HepG2 (cell line): Measurements from ENCODE around the gene MED1. TPM values are rescaled to one million over a fixed set of nuclear protein-coding genes. Genes with fewer than 3 reads are reported as not detected.

Experiments
- AKAP8 ChIP-seq: sonication (generic); formaldehyde crosslinking; IDR thresholded peaks from 2 replicates; pipeline ENCODE4 v1.5.1; 2020; ENCODE audit warnings: mild to moderate bottlenecking, missing genetic modification reagents
- BATF2 ChIP-seq: sonication (generic); formaldehyde crosslinking; IDR thresholded peaks from 2 replicates; pipeline ENCODE4 v1.8.0; 2022; ENCODE audit warnings: mild to moderate bottlenecking, missing genetic modification reagents, moderate library complexity
- FLYWCH1 ChIP-seq: sonication (generic); formaldehyde crosslinking; IDR thresholded peaks from 2 replicates; pipeline ENCODE4 v1.8.1; 2023; ENCODE audit warnings: mild to moderate bottlenecking, missing genetic modification reagents
- GLMP ChIP-seq: sonication (generic); formaldehyde crosslinking; IDR thresholded peaks from 2 replicates; pipeline ENCODE4 v1.9.0; 2021; ENCODE audit warnings: missing genetic modification reagents, mild to moderate bottlenecking, borderline replicate concordance
- GMEB1 ChIP-seq: sonication (generic); formaldehyde crosslinking; IDR thresholded peaks from 2 replicates; pipeline ENCODE4 v1.5.1; 2020; ENCODE audit warnings: missing genetic modification reagents, mild to moderate bottlenecking, borderline replicate concordance
- HDAC1 ChIP-seq: sonication (generic); formaldehyde crosslinking; IDR thresholded peaks from 2 replicates; pipeline ENCODE4 v1.5.1; 2020; ENCODE audit warnings: mild to moderate bottlenecking, missing genetic modification reagents
- HNF4A ChIP-seq: sonication (generic); formaldehyde crosslinking; IDR thresholded peaks from 2 replicates; pipeline ENCODE4 v1.4.0; 2020; ENCODE audit warnings: missing genetic modification reagents
- HOMEZ ChIP-seq: IDR thresholded peaks from 2 replicates; pipeline ENCODE4 v1.6.1; 2016; ENCODE audit warnings: low read depth
- IKZF1 ChIP-seq: fragments of 450-650 bp; IDR thresholded peaks from 2 replicates; pipeline ENCODE4 v1.7.1; 2016
- KDM1A ChIP-seq: IDR thresholded peaks from 2 replicates; pipeline ENCODE4 v1.6.1; 2016; ENCODE audit warnings: missing compliant biosample characterization
- KLF16 ChIP-seq, 2 experiments: sonication (generic) in 1 of 2; formaldehyde crosslinking in 1 of 2; IDR thresholded peaks; 2 replicates each; pipeline versions ENCODE4 v1.6.1 to v1.8.0; 2016 to 2023; ENCODE audit warnings: missing genetic modification reagents in 2 of 2, missing compliant biosample characterization in 1 of 2
- MAZ ChIP-seq, 2 experiments: sonication (generic) in 1 of 2; formaldehyde crosslinking in 1 of 2; IDR thresholded peaks; 2 replicates each; pipeline versions ENCODE4 v1.5.0 to v1.6.1; 2012 to 2020; ENCODE audit warnings: low read depth in 2 of 2, mild to moderate bottlenecking in 2 of 2, borderline replicate concordance in 1 of 2, improper control_type of control experiment in 1 of 2, low read length in 1 of 2, missing genetic modification reagents in 1 of 2, moderate library complexity in 1 of 2
- MZF1 ChIP-seq: sonication (generic); formaldehyde crosslinking; IDR thresholded peaks from 2 replicates; pipeline ENCODE4 v1.8.1; 2023; ENCODE audit warnings: mild to moderate bottlenecking, missing genetic modification reagents, borderline replicate concordance
- NBN ChIP-seq: fragments of 450-650 bp; conservative IDR thresholded peaks from 2 replicates; pipeline ENCODE4 v1.6.1; 2017
- NCOA1 ChIP-seq: sonication (generic); formaldehyde crosslinking; IDR thresholded peaks from 2 replicates; pipeline ENCODE4 v1.9.0; 2021; ENCODE audit warnings: missing genetic modification reagents
- NFATC3 ChIP-seq: sonication (generic); formaldehyde crosslinking; IDR thresholded peaks from 2 replicates; pipeline ENCODE4 v1.5.1; 2020; ENCODE audit warnings: mild to moderate bottlenecking, missing genetic modification reagents
- NR2F2 ChIP-seq: IDR thresholded peaks from 2 replicates; pipeline ENCODE4 v1.6.1; 2012; ENCODE audit warnings: low read depth, inconsistent platforms, borderline replicate concordance
- SNAI1 ChIP-seq: sonication (generic); formaldehyde crosslinking; IDR thresholded peaks from 2 replicates; pipeline ENCODE4 v1.5.0; 2020; ENCODE audit warnings: mild to moderate bottlenecking, missing genetic modification reagents, borderline replicate concordance
- SPEN ChIP-seq: sonication (generic); formaldehyde crosslinking; IDR thresholded peaks from 2 replicates; pipeline ENCODE4 v1.5.1; 2020; ENCODE audit warnings: low read depth, mild to moderate bottlenecking, missing genetic modification reagents
- TP53 ChIP-seq: sonication (generic); formaldehyde crosslinking; conservative IDR thresholded peaks from 2 replicates; pipeline ENCODE4 v1.4.0; 2020; ENCODE audit warnings: missing genetic modification reagents
- ZBTB33 ChIP-seq: sonication (generic); formaldehyde crosslinking; IDR thresholded peaks from 2 replicates; pipeline ENCODE4 v1.4.0; 2020; ENCODE audit warnings: missing genetic modification reagents
- ZNF101 ChIP-seq: sonication (generic); formaldehyde crosslinking; IDR thresholded peaks from 2 replicates; pipeline ENCODE4 v1.4.0; 2020; ENCODE audit warnings: mild to moderate bottlenecking, low read depth, missing genetic modification reagents, borderline replicate concordance
- ZNF296 ChIP-seq: sonication (generic); formaldehyde crosslinking; conservative IDR thresholded peaks from 2 replicates; pipeline ENCODE4 v1.5.0; 2020; ENCODE audit warnings: mild to moderate bottlenecking, missing genetic modification reagents
- ZNF556 ChIP-seq: sonication (generic); formaldehyde crosslinking; IDR thresholded peaks from 2 replicates; pipeline ENCODE4 v1.4.0; 2020; ENCODE audit warnings: mild to moderate bottlenecking, missing genetic modification reagents, borderline replicate concordance
- ZNF780A ChIP-seq: sonication (generic); formaldehyde crosslinking; IDR thresholded peaks from 2 replicates; pipeline ENCODE4 v1.8.0; 2022; ENCODE audit warnings: mild to moderate bottlenecking, missing genetic modification reagents, moderate library complexity
- polyA plus RNA-seq, 8 experiments: library from polyadenylated mRNA; depleted of rRNA in 3 of 8; stranded (reverse) in 7 of 8; unstranded in 1 of 8; fragments of >200 nt; fragmentation: Illumina TruSeq in 4 of 8; extraction: Trizol in 4 of 8; gene quantifications; 2 replicates each; pipeline versions ENCODE4 v1.2.1 to v1.2.3, GENCODE V29; 2011 to 2016; ENCODE audit warnings: low read depth in 4 of 8, missing spikeins in 1 of 8, mixed read lengths in 1 of 8; ENCODE audit not compliant: insufficient read depth in 1 of 8
- total RNA-seq, 5 experiments: library from RNA; depleted of rRNA; stranded (reverse); fragments of >200 nt; fragmentation: Illumina TruSeq; extraction: Trizol; gene quantifications; 2 replicates each; pipeline ENCODE4 v1.2.3, GENCODE V29; 2016; ENCODE audit warnings: low read depth in 1 of 5

The MED1 gene
- total and polyA plus RNA-seq, 2 of the 13 experiments (the other 11 are each of a cell fraction or from before 2014, with no cell fraction given): 37.5 to 40.1 TPM

GRCh38 chr17:39450051-39450450, 1.0 kb downstream of the MED1 start (continued):
- TF ChIP-seq ZNF780A (CRISPR knock-in tag) (no peak), FLYWCH1 (no peak), AKAP8 (CRISPR knock-in tag) (no peak), NBN (no peak), BATF2 (CRISPR knock-in tag) (no peak), NR2F2 (peak; percentile 66; the same call in 1 of the 2 replicates), ZNF101 (no peak), GMEB1 (CRISPR knock-in tag) (no peak), HNF4A (CRISPR knock-in tag) (peak; percentile 32; the same call in 1 of the 2 replicates), ZBTB33 (CRISPR knock-in tag) (no peak), MAZ (IDR thresholded peaks at IDR 0.05; ENCODE audit: borderline replicate concordance, low read depth, low read length) (no peak), MAZ (CRISPR knock-in tag; IDR thresholded peaks at IDR 0.05; ENCODE audit: low read depth) (0 out of 2 replicates have a peak, but pooled peaks have one; percentile 10), MZF1 (CRISPR knock-in tag) (no peak), NCOA1 (CRISPR knock-in tag) (no peak), TP53 (CRISPR knock-in tag) (no peak), HOMEZ (CRISPR knock-in tag) (no peak), IKZF1 (no peak), SNAI1 (no peak), HDAC1 (CRISPR knock-in tag) (no peak), GLMP (CRISPR knock-in tag) (no peak), KLF16 (CRISPR knock-in tag; IDR thresholded peaks at IDR 0.05) (no peak), NFATC3 (CRISPR knock-in tag) (no peak), KDM1A (CRISPR knock-in tag) (0 out of 2 replicates have a peak, but pooled peaks have one; percentile 32), ZNF296 (CRISPR knock-in tag) (no peak), ZNF556 (0 out of 2 replicates have a peak, but pooled peaks have one; percentile 10), SPEN (CRISPR knock-in tag) (no peak)
